ENCODE data around the gene FMO4. TPM values are rescaled to one million over a fixed set of nuclear protein-coding genes. Genes with fewer than 3 reads are reported as not detected.
"Not testable (repeated sequence)": the region's sequence is repeated elsewhere in the genome, so short reads cannot be mapped to it uniquely, and the experiment has no call there.

FMO4 gene
- total RNA-seq, 1 experiment from 2014 or later = 0.33 TPM

DNA sequence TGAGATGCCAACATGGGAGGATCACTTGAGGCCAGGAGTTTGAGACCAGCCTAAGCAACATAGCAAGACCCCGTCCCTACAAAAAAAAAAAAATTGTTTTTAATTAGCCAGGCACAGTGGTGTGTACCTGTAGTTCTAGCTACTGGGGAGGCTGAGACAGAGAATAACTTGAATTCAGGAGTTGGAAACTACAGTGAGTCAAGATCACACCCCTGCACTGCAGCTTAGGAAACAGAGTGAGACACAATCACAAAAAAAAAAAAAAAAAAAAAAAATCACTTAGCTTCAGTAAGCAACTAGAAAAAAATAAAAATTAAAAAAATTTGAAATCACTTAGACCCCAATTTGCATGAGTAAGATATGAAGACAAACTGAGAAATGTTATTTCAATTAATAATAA, 53.5 kb downstream of the FMO4 start:
- H3K27me3 ChIP-seq (ENCODE audit: control insufficient read depth, insufficient read depth, low read length) = no peaks in the 10 kb centered on the region
- ATAC-seq (no peak), DNase-seq (ENCODE audit: low read depth, low spot score) (no peak)
- intact Hi-C loops (cut with micrococcal nuclease; ENCODE audit: unreplicated experiment) = no loop called here
- no peak overlapping the region for H3K4me3 ChIP-seq (ENCODE audit: low read depth in 2 of 2, low read length in 2 of 2)
- no TSS peak for BruUV-seq (replicated peaks)
- in situ Hi-C loops (cut with HindIII; ENCODE audit: low pct_unique_long_range_greater_than_20kb, low sequenced_read_pairs) = no loop called here
- H3K27ac ChIP-seq (ENCODE audit: low read length) = no peak overlapping the region
- CTCF ChIA-PET = no interaction called here
- TF ChIP-seq SIN3A (IDR thresholded peaks at IDR 0.05; ENCODE audit: borderline replicate concordance, insufficient read depth, low read depth, low read length) = no peak
- TF ChIP-seq, protein P1, sequence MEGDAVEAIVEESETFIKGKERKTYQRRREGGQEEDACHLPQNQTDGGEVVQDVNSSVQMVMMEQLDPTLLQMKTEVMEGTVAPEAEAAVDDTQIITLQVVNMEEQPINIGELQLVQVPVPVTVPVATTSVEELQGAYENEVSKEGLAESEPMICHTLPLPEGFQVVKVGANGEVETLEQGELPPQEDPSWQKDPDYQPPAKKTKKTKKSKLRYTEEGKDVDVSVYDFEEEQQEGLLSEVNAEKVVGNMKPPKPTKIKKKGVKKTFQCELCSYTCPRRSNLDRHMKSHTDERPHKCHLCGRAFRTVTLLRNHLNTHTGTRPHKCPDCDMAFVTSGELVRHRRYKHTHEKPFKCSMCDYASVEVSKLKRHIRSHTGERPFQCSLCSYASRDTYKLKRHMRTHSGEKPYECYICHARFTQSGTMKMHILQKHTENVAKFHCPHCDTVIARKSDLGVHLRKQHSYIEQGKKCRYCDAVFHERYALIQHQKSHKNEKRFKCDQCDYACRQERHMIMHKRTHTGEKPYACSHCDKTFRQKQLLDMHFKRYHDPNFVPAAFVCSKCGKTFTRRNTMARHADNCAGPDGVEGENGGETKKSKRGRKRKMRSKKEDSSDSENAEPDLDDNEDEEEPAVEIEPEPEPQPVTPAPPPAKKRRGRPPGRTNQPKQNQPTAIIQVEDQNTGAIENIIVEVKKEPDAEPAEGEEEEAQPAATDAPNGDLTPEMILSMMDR (IDR thresholded peaks at IDR 0.05) = no peak
- no peak for TF ChIP-seq TCF7L2 (IDR thresholded peaks at IDR 0.05; ENCODE audit: low read depth, low read length)
- TF ChIP-seq, protein P2, sequence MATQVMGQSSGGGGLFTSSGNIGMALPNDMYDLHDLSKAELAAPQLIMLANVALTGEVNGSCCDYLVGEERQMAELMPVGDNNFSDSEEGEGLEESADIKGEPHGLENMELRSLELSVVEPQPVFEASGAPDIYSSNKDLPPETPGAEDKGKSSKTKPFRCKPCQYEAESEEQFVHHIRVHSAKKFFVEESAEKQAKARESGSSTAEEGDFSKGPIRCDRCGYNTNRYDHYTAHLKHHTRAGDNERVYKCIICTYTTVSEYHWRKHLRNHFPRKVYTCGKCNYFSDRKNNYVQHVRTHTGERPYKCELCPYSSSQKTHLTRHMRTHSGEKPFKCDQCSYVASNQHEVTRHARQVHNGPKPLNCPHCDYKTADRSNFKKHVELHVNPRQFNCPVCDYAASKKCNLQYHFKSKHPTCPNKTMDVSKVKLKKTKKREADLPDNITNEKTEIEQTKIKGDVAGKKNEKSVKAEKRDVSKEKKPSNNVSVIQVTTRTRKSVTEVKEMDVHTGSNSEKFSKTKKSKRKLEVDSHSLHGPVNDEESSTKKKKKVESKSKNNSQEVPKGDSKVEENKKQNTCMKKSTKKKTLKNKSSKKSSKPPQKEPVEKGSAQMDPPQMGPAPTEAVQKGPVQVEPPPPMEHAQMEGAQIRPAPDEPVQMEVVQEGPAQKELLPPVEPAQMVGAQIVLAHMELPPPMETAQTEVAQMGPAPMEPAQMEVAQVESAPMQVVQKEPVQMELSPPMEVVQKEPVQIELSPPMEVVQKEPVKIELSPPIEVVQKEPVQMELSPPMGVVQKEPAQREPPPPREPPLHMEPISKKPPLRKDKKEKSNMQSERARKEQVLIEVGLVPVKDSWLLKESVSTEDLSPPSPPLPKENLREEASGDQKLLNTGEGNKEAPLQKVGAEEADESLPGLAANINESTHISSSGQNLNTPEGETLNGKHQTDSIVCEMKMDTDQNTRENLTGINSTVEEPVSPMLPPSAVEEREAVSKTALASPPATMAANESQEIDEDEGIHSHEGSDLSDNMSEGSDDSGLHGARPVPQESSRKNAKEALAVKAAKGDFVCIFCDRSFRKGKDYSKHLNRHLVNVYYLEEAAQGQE (IDR thresholded peaks at IDR 0.05; ENCODE audit: insufficient read depth in 1 of 2, low read depth in 2 of 2, low read length in 1 of 2) = no peak
- no peak for TF ChIP-seq POLR2AphosphoS5 (IDR thresholded peaks at IDR 0.05; ENCODE audit: low read depth, low read length)
- no peaks in the 10 kb centered on the region for H3K9me3 ChIP-seq (ENCODE audit: control insufficient read depth, insufficient read depth, low read depth, low read length)
- POLR2A ChIA-PET = no interaction called here
- H3K4me1 ChIP-seq (ENCODE audit: control insufficient read depth, insufficient read depth, low read length) = no peaks in the 10 kb centered on the region
- no peaks in the 10 kb centered on the region for H3K36me3 ChIP-seq (ENCODE audit: control insufficient read depth, insufficient read depth, low read length)

DNA sequence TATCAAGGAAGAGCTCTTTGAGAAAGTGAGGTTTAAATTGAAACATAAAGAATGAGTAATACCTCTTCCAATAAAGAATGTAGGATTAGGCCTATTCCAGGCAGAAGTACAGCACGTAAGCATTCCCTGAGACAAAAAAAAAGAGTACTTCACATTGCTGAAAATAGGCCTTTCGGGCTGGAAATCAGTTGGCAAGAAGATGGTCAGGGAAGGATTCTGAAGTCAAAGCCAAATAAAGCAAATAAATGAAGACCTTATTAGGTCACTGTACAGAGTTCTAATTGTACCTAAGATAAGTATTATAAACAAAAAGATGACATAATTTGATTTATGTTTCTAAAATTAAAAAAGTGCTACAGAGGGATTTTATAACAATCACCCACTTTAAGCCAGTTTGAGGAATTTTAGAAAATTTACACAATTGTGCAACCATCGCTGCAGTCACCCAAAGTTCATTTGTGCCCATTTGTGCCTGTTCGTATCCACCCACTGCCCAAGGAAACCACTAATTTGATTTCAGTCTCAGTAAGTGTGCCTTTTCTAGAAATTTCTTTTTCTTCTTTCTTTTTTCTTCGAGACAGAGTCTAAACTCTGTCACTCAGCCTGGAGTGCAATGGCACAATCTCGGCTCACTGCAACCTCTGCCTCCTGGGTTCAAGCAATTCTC, 58.6 kb downstream of the FMO4 start:
- no peak overlapping the region for H3K27ac ChIP-seq (ENCODE audit: low read length)
- intact Hi-C loops (cut with micrococcal nuclease; ENCODE audit: unreplicated experiment) = no loop called here
- H3K9me3 ChIP-seq (ENCODE audit: control insufficient read depth, insufficient read depth, low read depth, low read length) = no peaks in the 10 kb centered on the region
- ChIA-PET CTCF (no interaction called here), POLR2A (no interaction called here)
- in situ Hi-C loops (cut with HindIII; ENCODE audit: low pct_unique_long_range_greater_than_20kb, low sequenced_read_pairs) = no loop called here
- H3K4me1 ChIP-seq (ENCODE audit: control insufficient read depth, insufficient read depth, low read length) = no peaks in the 10 kb centered on the region
- TF ChIP-seq POLR2AphosphoS5 (IDR thresholded peaks at IDR 0.05; ENCODE audit: low read depth, low read length) (no peak), TCF7L2 (IDR thresholded peaks at IDR 0.05; ENCODE audit: low read depth, low read length) (no peak)
- TF ChIP-seq, protein P1 (IDR thresholded peaks at IDR 0.05) = no peak
- H3K27me3 ChIP-seq (ENCODE audit: control insufficient read depth, insufficient read depth, low read length) = no peaks in the 10 kb centered on the region
- BruUV-seq (replicated peaks) = no TSS peak
- H3K36me3 ChIP-seq (ENCODE audit: control insufficient read depth, insufficient read depth, low read length) = no peaks in the 10 kb centered on the region
- H3K4me3 ChIP-seq (ENCODE audit: low read depth in 2 of 2, low read length in 2 of 2) = no peak overlapping the region
- no peak for ATAC-seq
- no peak for DNase-seq (ENCODE audit: low read depth, low spot score)

DNA sequence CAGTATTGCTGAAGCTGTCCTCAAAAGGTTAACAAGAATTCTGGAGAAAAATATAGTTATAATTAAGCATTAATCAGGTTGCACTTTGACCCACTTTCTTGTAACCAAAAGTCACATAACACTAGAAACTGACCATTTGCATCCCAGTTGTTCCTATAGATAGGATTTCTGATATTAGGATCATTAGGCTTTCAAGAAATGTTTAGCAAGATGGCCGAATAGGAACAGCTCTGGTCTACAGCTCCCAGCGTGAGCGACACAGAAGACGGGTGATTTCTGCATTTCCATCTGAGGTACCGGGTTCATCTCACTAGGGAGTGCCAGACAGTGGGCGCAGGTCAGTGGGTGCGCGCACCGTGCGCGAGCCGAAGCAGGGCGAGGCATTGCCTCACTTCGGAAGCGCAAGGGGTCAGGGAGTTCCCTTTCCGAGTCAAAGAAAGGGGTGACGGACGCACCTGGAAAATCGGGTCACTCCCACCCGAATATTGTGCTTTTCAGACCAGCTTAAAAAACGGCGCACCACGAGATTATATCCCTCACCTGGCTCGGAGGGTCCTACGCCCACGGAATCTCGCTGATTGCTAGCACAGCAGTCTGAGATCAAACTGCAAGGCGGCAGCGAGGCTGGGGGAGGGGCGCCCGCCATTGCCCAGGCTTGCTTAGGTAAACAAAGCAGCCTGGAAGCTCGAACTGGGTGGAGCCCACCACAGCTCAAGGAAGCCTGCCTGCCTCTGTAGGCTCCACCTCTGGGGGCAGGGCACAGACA, 59.6 kb downstream of the FMO4 start:
- H3K4me1 ChIP-seq (ENCODE audit: control insufficient read depth, insufficient read depth, low read length); H3K36me3 ChIP-seq (ENCODE audit: control insufficient read depth, insufficient read depth, low read length); CTCF ChIA-PET; in situ Hi-C loops (cut with HindIII; ENCODE audit: low pct_unique_long_range_greater_than_20kb, low sequenced_read_pairs); BruUV-seq (replicated peaks); intact Hi-C loops (cut with micrococcal nuclease; ENCODE audit: unreplicated experiment); ATAC-seq; H3K9me3 ChIP-seq (ENCODE audit: control insufficient read depth, insufficient read depth, low read depth, low read length); H3K27me3 ChIP-seq (ENCODE audit: control insufficient read depth, insufficient read depth, low read length); DNase-seq (ENCODE audit: low read depth, low spot score); POLR2A ChIA-PET: not testable (repeated sequence)
- Histone ChIP-seq H3K27ac (ENCODE audit: low read length) (0 out of 2 replicates have a peak overlapping the region, but pooled peaks have one; percentile 23), H3K4me3 (ENCODE audit: low read depth in 2 of 2, low read length in 2 of 2) (peak overlapping the region; percentile 38 to 41)

Data from Panc1 (cell line).